ENCODE results near the gene TNFRSF18. TPM values are rescaled to one million over a fixed set of nuclear protein-coding genes. Genes with fewer than 3 reads are reported as not detected.

The TNFRSF18 gene
- total and polyA plus RNA-seq, 4 donors = 0.17 to 0.24 (median 0.19) TPM; not detected in 1

- H3K9me3 ChIP-seq (ENCODE audit: control insufficient read depth in 4 of 4, low read length in 3 of 4) = no peaks in the 10 kb centered on the region
- no peak overlapping the region for H3K27ac ChIP-seq (ENCODE audit: low read depth in 1 of 2, low read length in 2 of 2)
- H3K36me3 ChIP-seq (ENCODE audit: control insufficient read depth in 4 of 4, insufficient read depth in 3 of 4, low read depth in 1 of 4, low read length in 3 of 4) = no peaks in the 10 kb centered on the region
- TF ChIP-seq HNF4A (conservative IDR thresholded peaks at IDR 0.05) (no peak), FOXA1 (IDR thresholded peaks at IDR 0.05) (no peak), TAF1 (conservative IDR thresholded peaks at IDR 0.05) (no peak), JUND (IDR thresholded peaks at IDR 0.05) (no peak), RAD21 (IDR thresholded peaks at IDR 0.05) (no peak), GABPA (IDR thresholded peaks at IDR 0.05 in 1 of 2, conservative IDR thresholded peaks at IDR 0.05 in 1 of 2) (no peak), CTCF (IDR thresholded peaks at IDR 0.05; ENCODE audit: low read depth, low read length, missing input control) (no peak), SP1 (IDR thresholded peaks at IDR 0.05) (no peak), ZBTB33 (IDR thresholded peaks at IDR 0.05) (no peak), FOXA2 (IDR thresholded peaks at IDR 0.05) (no peak)
- H3K4me1 ChIP-seq (ENCODE audit: control insufficient read depth in 4 of 4, insufficient read depth in 4 of 4, low read length in 3 of 4) = peaks cover 0 to 6% (median 4%) of the 10 kb centered on the region in 4 donors
- H3K27me3 ChIP-seq (ENCODE audit: control insufficient read depth in 4 of 4, insufficient read depth in 4 of 4, low read length in 3 of 4) = peaks cover 0 to 6% (median under 1%) of the 10 kb centered on the region in 4 donors
- WGBS = 83% methylated on average over 29 of the region's 29 CpGs
- H3K9ac ChIP-seq (ENCODE audit: low read depth in 1 of 2, low read length in 2 of 2) = no peak overlapping the region
- no peak for DNase-seq (ENCODE audit: low spot score)
- H3K4me3 ChIP-seq (ENCODE audit: low read depth in 1 of 3, low read length in 3 of 3) = no peak overlapping the region
These were observed 45.2 kb downstream of the TNFRSF18 start for GRCh38 chr1:1161078-1161682.

GRCh38 chr1:1160281-1160930 is 46.0 kb downstream of the TNFRSF18 start:
- no peak for DNase-seq (ENCODE audit: low spot score)
- TF ChIP-seq JUND (IDR thresholded peaks at IDR 0.05) = no peak
- TF ChIP-seq YY1 (IDR thresholded peaks at IDR 0.05) = no peak
- TF ChIP-seq ATF3 (IDR thresholded peaks at IDR 0.05) = no peak
- TF ChIP-seq EGR1 (IDR thresholded peaks at IDR 0.05; ENCODE audit: low read depth in 2 of 2) = no peak
- H3K9me3 ChIP-seq (ENCODE audit: control insufficient read depth in 4 of 4, low read length in 3 of 4) = no peaks in the 10 kb centered on the region
- 85% methylated on average over 23 of the region's 23 CpGs for WGBS
- no peak overlapping the region for H3K9ac ChIP-seq (ENCODE audit: low read depth in 1 of 2, low read length in 2 of 2)
- H3K4me1 ChIP-seq (ENCODE audit: control insufficient read depth in 4 of 4, insufficient read depth in 4 of 4, low read length in 3 of 4) = peaks cover 0 to 6% (median 4%) of the 10 kb centered on the region in 4 donors
- peaks cover 0 to 6% (median under 1%) of the 10 kb centered on the region in 4 donors for H3K27me3 ChIP-seq (ENCODE audit: control insufficient read depth in 4 of 4, insufficient read depth in 4 of 4, low read length in 3 of 4)
- no peak overlapping the region for H3K4me3 ChIP-seq (ENCODE audit: low read depth in 1 of 3, low read length in 3 of 3)
- no peak overlapping the region for H3K27ac ChIP-seq (ENCODE audit: low read depth in 1 of 2, low read length in 2 of 2)
- no peaks in the 10 kb centered on the region for H3K36me3 ChIP-seq (ENCODE audit: control insufficient read depth in 4 of 4, insufficient read depth in 3 of 4, low read depth in 1 of 4, low read length in 3 of 4)
